DND-41 (cell line): Measurements from ENCODE around the gene RASL10B.

ENCODE experiments used
- EZH2 ChIP-seq: IDR thresholded peaks from 3 replicates; pipeline ENCODE4 v1.6.1; 2012; ENCODE audit warnings: borderline replicate concordance, low read depth, mild to moderate bottlenecking, moderate library complexity, low read length, inconsistent platforms; ENCODE audit not compliant: severe bottlenecking
- TF ChIP-seq, protein P1 (sequence below): IDR thresholded peaks from 2 replicates; pipeline ENCODE4 v1.5.1; 2012; ENCODE audit warnings: borderline replicate concordance, low read length, moderate library complexity, mild to moderate bottlenecking; ENCODE audit not compliant: poor library complexity, severe bottlenecking; ENCODE audit errors: extremely low read depth

DNA sequence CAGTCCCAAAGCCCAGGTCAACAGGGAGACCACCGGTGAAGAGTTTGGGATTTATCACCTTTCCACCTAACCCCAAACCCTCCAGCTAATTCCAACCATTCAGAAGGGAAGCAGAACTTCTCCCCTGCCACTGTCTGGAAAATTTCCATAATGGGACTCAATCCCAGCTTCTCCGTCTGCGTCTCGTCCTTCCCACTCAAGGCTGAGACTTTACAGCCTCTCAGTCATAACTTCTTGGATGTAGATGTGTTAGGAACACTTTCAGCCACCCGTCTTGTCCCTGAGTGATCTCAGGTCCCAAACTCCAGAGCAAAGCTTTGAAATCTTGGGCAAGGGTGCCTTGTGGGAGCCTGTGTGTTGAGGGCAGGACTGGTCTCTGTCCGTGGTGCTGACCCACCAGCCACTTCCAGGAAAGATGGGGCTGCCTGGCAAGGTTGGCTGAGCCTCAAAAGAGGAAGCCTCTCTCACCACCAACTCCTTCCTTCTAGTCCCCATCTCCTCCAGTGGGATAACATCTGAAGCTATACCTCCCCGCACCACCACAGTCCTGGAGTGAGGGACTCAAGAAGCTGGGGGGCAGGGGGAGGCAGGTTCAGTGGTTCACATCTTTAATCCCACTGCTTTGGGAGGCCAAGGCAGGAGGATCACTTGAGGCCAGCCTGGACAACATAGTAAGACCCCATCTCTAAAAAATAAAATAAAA lies 12.3 kb downstream of the RASL10B start:
- TF ChIP-seq, protein P1, sequence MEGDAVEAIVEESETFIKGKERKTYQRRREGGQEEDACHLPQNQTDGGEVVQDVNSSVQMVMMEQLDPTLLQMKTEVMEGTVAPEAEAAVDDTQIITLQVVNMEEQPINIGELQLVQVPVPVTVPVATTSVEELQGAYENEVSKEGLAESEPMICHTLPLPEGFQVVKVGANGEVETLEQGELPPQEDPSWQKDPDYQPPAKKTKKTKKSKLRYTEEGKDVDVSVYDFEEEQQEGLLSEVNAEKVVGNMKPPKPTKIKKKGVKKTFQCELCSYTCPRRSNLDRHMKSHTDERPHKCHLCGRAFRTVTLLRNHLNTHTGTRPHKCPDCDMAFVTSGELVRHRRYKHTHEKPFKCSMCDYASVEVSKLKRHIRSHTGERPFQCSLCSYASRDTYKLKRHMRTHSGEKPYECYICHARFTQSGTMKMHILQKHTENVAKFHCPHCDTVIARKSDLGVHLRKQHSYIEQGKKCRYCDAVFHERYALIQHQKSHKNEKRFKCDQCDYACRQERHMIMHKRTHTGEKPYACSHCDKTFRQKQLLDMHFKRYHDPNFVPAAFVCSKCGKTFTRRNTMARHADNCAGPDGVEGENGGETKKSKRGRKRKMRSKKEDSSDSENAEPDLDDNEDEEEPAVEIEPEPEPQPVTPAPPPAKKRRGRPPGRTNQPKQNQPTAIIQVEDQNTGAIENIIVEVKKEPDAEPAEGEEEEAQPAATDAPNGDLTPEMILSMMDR, result no peak
- TF ChIP-seq EZH2, result no peak
